ENCODE results near the gene CCDC33.

CCDC33 gene

GRCh38 chr15:74199297-74199652 is 36.9 kb upstream of the CCDC33 start:
- no peak overlapping the region for H3K27ac ChIP-seq
- H3K9ac ChIP-seq, result no peak overlapping the region
- no peaks in the 10 kb centered on the region for H3K9me3 ChIP-seq (ENCODE audit: control insufficient read depth, low read length)
- no peak for TF ChIP-seq CTCF (IDR thresholded peaks at IDR 0.05)
- H2AFZ ChIP-seq, result no peak overlapping the region
- no peaks in the 10 kb centered on the region for H3K79me2 ChIP-seq
- no peak overlapping the region for H3K4me2 ChIP-seq (ENCODE audit: low read length)
- no peaks in the 10 kb centered on the region for H3K27me3 ChIP-seq (ENCODE audit: control insufficient read depth, insufficient read depth, low read length)
- H3K36me3 ChIP-seq (ENCODE audit: control insufficient read depth, insufficient read depth, low read length), result no peaks in the 10 kb centered on the region
- no peak overlapping the region for H3K4me3 ChIP-seq (ENCODE audit: low read depth, low read length)
- no peaks in the 10 kb centered on the region for H3K4me1 ChIP-seq

GRCh38 chr15:74200412-74200815 is 35.7 kb upstream of the CCDC33 start:
- Histone ChIP-seq H3K27ac (no peak overlapping the region), H3K79me2 (no peaks in the 10 kb centered on the region), H3K4me2 (ENCODE audit: low read length) (no peak overlapping the region), H3K27me3 (ENCODE audit: control insufficient read depth, insufficient read depth, low read length) (no peaks in the 10 kb centered on the region), H3K4me3 (ENCODE audit: low read depth, low read length) (no peak overlapping the region), H3K4me1 (no peaks in the 10 kb centered on the region), H3K9ac (no peak overlapping the region), H3K9me3 (ENCODE audit: control insufficient read depth, low read length) (no peaks in the 10 kb centered on the region), H2AFZ (no peak overlapping the region), H3K36me3 (ENCODE audit: control insufficient read depth, insufficient read depth, low read length) (no peaks in the 10 kb centered on the region)
- TF ChIP-seq CTCF (IDR thresholded peaks at IDR 0.05), result no peak

GRCh38 chr15:74200871-74201419 is 35.2 kb upstream of the CCDC33 start:
- H2AFZ ChIP-seq, result no peak overlapping the region
- H3K9me3 ChIP-seq (ENCODE audit: control insufficient read depth, low read length), result no peaks in the 10 kb centered on the region
- no peaks in the 10 kb centered on the region for H3K4me1 ChIP-seq
- no peak overlapping the region for H3K4me2 ChIP-seq (ENCODE audit: low read length)
- no peak overlapping the region for H3K9ac ChIP-seq
- H3K79me2 ChIP-seq, result no peaks in the 10 kb centered on the region
- no peaks in the 10 kb centered on the region for H3K27me3 ChIP-seq (ENCODE audit: control insufficient read depth, insufficient read depth, low read length)
- H3K4me3 ChIP-seq (ENCODE audit: low read depth, low read length), result no peak overlapping the region
- TF ChIP-seq CTCF (IDR thresholded peaks at IDR 0.05), result no peak
- H3K27ac ChIP-seq, result no peak overlapping the region
- no peaks in the 10 kb centered on the region for H3K36me3 ChIP-seq (ENCODE audit: control insufficient read depth, insufficient read depth, low read length)

- no peak for TF ChIP-seq CTCF (IDR thresholded peaks at IDR 0.05)
- Histone ChIP-seq H3K9ac (no peak overlapping the region), H3K4me2 (ENCODE audit: low read length) (no peak overlapping the region), H3K4me3 (ENCODE audit: low read depth, low read length) (no peak overlapping the region), H3K27ac (no peak overlapping the region), H2AFZ (no peak overlapping the region), H3K9me3 (ENCODE audit: control insufficient read depth, low read length) (no peaks in the 10 kb centered on the region), H3K27me3 (ENCODE audit: control insufficient read depth, insufficient read depth, low read length) (no peaks in the 10 kb centered on the region), H3K4me1 (peaks cover 4% of the 10 kb centered on the region), H3K79me2 (no peaks in the 10 kb centered on the region), H3K36me3 (ENCODE audit: control insufficient read depth, insufficient read depth, low read length) (no peaks in the 10 kb centered on the region)
Measured at GRCh38 chr15:74201710-74202420, 34.3 kb upstream of the CCDC33 start.

Measured in parathyroid adenoma (tissue), 2 donors.